GM23248 (cell line): ENCODE measurements around the gene MINDY4B. TPM values are rescaled to one million over a fixed set of nuclear protein-coding genes. Genes with fewer than 3 reads are reported as not detected.
A peak's percentile ranks its signal among the peaks of the same experiment; 100 is the strongest.

Source experiments
- DNase-seq: peaks from one replicate; pipeline ENCODE4 v3.0.0-alpha.2; 2015
- H2AFZ ChIP-seq: fragments of 200-600 bp; sonication (generic); 2 replicates; pipeline ENCODE4 v1.6.1; 2016; ENCODE audit warnings: antibody characterized with exemption
- H3F3A ChIP-seq: fragments of 200-600 bp; sonication (generic); 2 replicates; pipeline ENCODE4 v1.6.1; 2016; ENCODE audit warnings: mild to moderate bottlenecking, antibody characterized with exemption, mixed run types; ENCODE audit not compliant: insufficient read depth
- H3K27ac ChIP-seq: fragments of 200-600 bp; sonication (generic); 2 replicates; pipeline ENCODE4 v1.5.1; 2016; ENCODE audit warnings: mild to moderate bottlenecking
- H3K27me3 ChIP-seq: fragments of 200-600 bp; sonication (generic); replicated peaks from 2 replicates; pipeline ENCODE4 v1.6.1; 2016; ENCODE audit warnings: mild to moderate bottlenecking; ENCODE audit not compliant: insufficient read depth
- H3K36me3 ChIP-seq: fragments of 200-600 bp; sonication (generic); 2 replicates; pipeline ENCODE4 v1.6.1; 2016; ENCODE audit warnings: low read depth, mild to moderate bottlenecking
- H3K4me1 ChIP-seq: fragments of 200-600 bp; sonication (generic); 2 replicates; pipeline ENCODE4 v1.6.1; 2016; ENCODE audit warnings: mild to moderate bottlenecking; ENCODE audit not compliant: insufficient read depth
- H3K4me2 ChIP-seq: fragments of 200-600 bp; sonication (generic); one replicate; pipeline ENCODE4 v1.6.1; 2016; ENCODE audit warnings: mild to moderate bottlenecking; ENCODE audit not compliant: unreplicated experiment
- H3K4me3 ChIP-seq: fragments of 200-600 bp; sonication (generic); 2 replicates; pipeline ENCODE4 v1.5.1; 2016; ENCODE audit warnings: mild to moderate bottlenecking
- H3K79me2 ChIP-seq: fragments of 200-600 bp; sonication (generic); 2 replicates; pipeline ENCODE4 v1.6.1; 2016; ENCODE audit warnings: mild to moderate bottlenecking; ENCODE audit not compliant: insufficient read depth
- H3K9ac ChIP-seq: fragments of 200-600 bp; sonication (generic); 2 replicates; pipeline ENCODE4 v1.6.1; 2016; ENCODE audit warnings: mild to moderate bottlenecking
- H3K9me2 ChIP-seq: fragments of 200-600 bp; sonication (generic); 2 replicates; pipeline ENCODE4 v1.6.1; 2016; ENCODE audit warnings: mixed run types, mild to moderate bottlenecking, moderate library complexity; ENCODE audit not compliant: insufficient read depth
- H3K9me3 ChIP-seq: fragments of 200-600 bp; sonication (generic); one replicate; pipeline ENCODE4 v1.6.1; 2017; ENCODE audit warnings: low read depth
- H4K20me1 ChIP-seq: fragments of 200-600 bp; sonication (generic); 2 replicates; pipeline ENCODE4 v1.6.0; 2016; ENCODE audit not compliant: insufficient read depth
- EZH2 ChIP-seq: fragments of 200-600 bp; sonication (generic); IDR thresholded peaks from 2 replicates; pipeline ENCODE4 v1.6.1; 2018; ENCODE audit warnings: antibody characterized with exemption, mild to moderate bottlenecking; ENCODE audit not compliant: insufficient read depth, poor library complexity, severe bottlenecking
- EZH2phosphoT487 ChIP-seq: fragments of 200-600 bp; sonication (generic); IDR thresholded peaks from 2 replicates; pipeline ENCODE4 v1.6.1; 2018; ENCODE audit warnings: antibody characterized with exemption, moderate library complexity, mild to moderate bottlenecking, low read depth; ENCODE audit not compliant: insufficient read depth
- WGBS, 2 experiments: methylation state at CpG; one replicate each; pipeline ENCODE4 v1.1.6; 2015 to 2017; ENCODE audit warnings: low lambda C conversion rate in 2 of 2, low coverage in 1 of 2; ENCODE audit errors: missing lambda C conversion rate in 2 of 2; 5-methylcytosine and 5-hydroxymethylcytosine counted together
- in situ Hi-C: fragments of 300-500 bp; cut with MboI; formaldehyde crosslinking; loops from 2 replicates; pipeline ENCODE4 v1.15.0; 2020
- polyA plus RNA-seq: library from polyadenylated mRNA; unstranded; fragments of >200 nt; fragmentation: Nextera tagmentation; extraction: Ambion mirVana; gene quantifications from 2 replicates; pipeline ENCODE4 v1.2.1, GENCODE V29; 2016
- total RNA-seq: library from RNA; depleted of rRNA; stranded (reverse); fragments of >200 nt; shearing (Covaris generic); gene quantifications from 2 replicates; pipeline ENCODE4 v1.2.3, GENCODE V29; 2014

MINDY4B gene
- total and polyA plus RNA-seq, 2 experiments from 2014 or later: not detected

- in situ Hi-C loops: no loop called here
- no peak for TF ChIP-seq EZH2
- no peak for TF ChIP-seq EZH2phosphoT487
- H3K9ac ChIP-seq: no peak overlapping the region
- H3K9me3 ChIP-seq: no peaks in the 10 kb centered on the region
- no peaks in the 10 kb centered on the region for H4K20me1 ChIP-seq
- H3K4me2 ChIP-seq: no peak overlapping the region
- H3K27me3 ChIP-seq: 0 out of 2 replicates have a peak, but pooled peaks cover 16% of the 10 kb centered on the region
- no peak overlapping the region for H2AFZ ChIP-seq
- 89 to 92% methylated on average over 1 of the region's 1 CpG for WGBS, 2 experiments
- H3K9me2 ChIP-seq: no peaks in the 10 kb centered on the region
- H3K4me3 ChIP-seq: no peak overlapping the region
- no peaks in the 10 kb centered on the region for H3K79me2 ChIP-seq
- H3F3A ChIP-seq: no peaks in the 10 kb centered on the region
- peak; percentile 26 for DNase-seq
- H3K36me3 ChIP-seq: no peaks in the 10 kb centered on the region
- no peaks in the 10 kb centered on the region for H3K4me1 ChIP-seq
- H3K27ac ChIP-seq: no peak overlapping the region
These were observed 30.5 kb downstream of the MINDY4B start for GRCh38 chr3:150874666-150875219.

- Histone ChIP-seq H3K9me2 (no peaks in the 10 kb centered on the region), H3K4me2 (no peak overlapping the region), H3K27me3 (no peaks in the 10 kb centered on the region), H3K79me2 (no peaks in the 10 kb centered on the region), H2AFZ (no peak overlapping the region), H3K36me3 (no peaks in the 10 kb centered on the region), H3K27ac (no peak overlapping the region), H3F3A (no peaks in the 10 kb centered on the region), H3K9ac (no peak overlapping the region), H3K9me3 (no peaks in the 10 kb centered on the region), H4K20me1 (no peaks in the 10 kb centered on the region), H3K4me3 (no peak overlapping the region), H3K4me1 (no peaks in the 10 kb centered on the region)
- WGBS, 2 experiments: 85 to 89% methylated on average over 4 of the region's 4 CpGs
- in situ Hi-C loops: no loop called here
- DNase-seq: peak; percentile 40
- TF ChIP-seq EZH2: no peak
- no peak for TF ChIP-seq EZH2phosphoT487
These were observed 34.0 kb downstream of the MINDY4B start for GRCh38 chr3:150871192-150871591.

- Histone ChIP-seq H3K4me2 (peak overlapping the region; percentile 16), H3F3A (no peaks in the 10 kb centered on the region), H2AFZ (peak overlapping the region; percentile 58; the same call in 1 of the 2 replicates), H3K27me3 (no peaks in the 10 kb centered on the region), H3K27ac (no peak overlapping the region), H3K4me3 (no peak overlapping the region), H3K4me1 (no peaks in the 10 kb centered on the region), H3K79me2 (no peaks in the 10 kb centered on the region), H3K9me3 (no peaks in the 10 kb centered on the region), H3K9ac (no peak overlapping the region), H3K9me2 (no peaks in the 10 kb centered on the region), H4K20me1 (no peaks in the 10 kb centered on the region), H3K36me3 (no peaks in the 10 kb centered on the region)
- 31 to 33% methylated on average over 3 of the region's 3 CpGs for WGBS, 2 experiments
- peak; percentile 73 for DNase-seq
- in situ Hi-C loops: no loop called here
- TF ChIP-seq EZH2phosphoT487 (no peak), EZH2 (no peak)
These were observed 34.8 kb downstream of the MINDY4B start for GRCh38 chr3:150870406-150870805.

GRCh38 chr3:150868282-150868681 is 37.0 kb downstream of the MINDY4B start:
- no peaks in the 10 kb centered on the region for H3K9me3 ChIP-seq
- H3K27me3 ChIP-seq: peaks cover 2% of the 10 kb centered on the region; the same call in 1 of the 2 replicates
- H3K9me2 ChIP-seq: no peaks in the 10 kb centered on the region
- WGBS, 2 experiments: 19 to 27% methylated on average over 3 of the region's 3 CpGs
- no peaks in the 10 kb centered on the region for H3K4me1 ChIP-seq
- H2AFZ ChIP-seq: no peak overlapping the region
- no peaks in the 10 kb centered on the region for H3F3A ChIP-seq
- no peak overlapping the region for H3K9ac ChIP-seq
- TF ChIP-seq EZH2: no peak
- no peak for TF ChIP-seq EZH2phosphoT487
- H3K36me3 ChIP-seq: no peaks in the 10 kb centered on the region
- no peak overlapping the region for H3K4me3 ChIP-seq
- H3K4me2 ChIP-seq: no peak overlapping the region
- H4K20me1 ChIP-seq: no peaks in the 10 kb centered on the region
- peak; percentile 51 for DNase-seq
- in situ Hi-C loops: no loop called here
- no peak overlapping the region for H3K27ac ChIP-seq
- H3K79me2 ChIP-seq: no peaks in the 10 kb centered on the region
